Lower lobe of right lung (tissue), 2 donors: ENCODE results near the gene NFIB. TPM values are rescaled to one million over a fixed set of nuclear protein-coding genes. Genes with fewer than 3 reads are reported as not detected.
A peak's percentile ranks its signal among the peaks of the same experiment; 100 is the strongest.

Experiments used
- ATAC-seq, 2 donors: fragments of 200-7000 bp; cut with Tn5 transposase; one replicate each; pipeline ENCODE4 v1.9.1; 2020 to 2022; ENCODE audit warnings: mild to moderate bottlenecking in 2 of 2, moderate library complexity in 2 of 2
- DNase-seq: peaks from one replicate; pipeline ENCODE4 v3.0.0-alpha.2; 2020
- H3K27ac ChIP-seq: fragments of 200-600 bp; one replicate; pipeline ENCODE4 v1.8.0; 2022
- H3K27me3 ChIP-seq: fragments of 200-600 bp; one replicate; pipeline ENCODE4 v1.8.0; 2022; ENCODE audit warnings: low read depth
- H3K36me3 ChIP-seq: fragments of 200-600 bp; one replicate; pipeline ENCODE4 v1.8.0; 2022; ENCODE audit warnings: mild to moderate bottlenecking
- H3K4me1 ChIP-seq: fragments of 200-600 bp; one replicate; pipeline ENCODE4 v1.8.0; 2022
- H3K4me3 ChIP-seq: fragments of 200-600 bp; one replicate; pipeline ENCODE4 v1.8.0; 2022; ENCODE audit warnings: mild to moderate bottlenecking
- H3K9me3 ChIP-seq: fragments of 200-600 bp; one replicate; pipeline ENCODE4 v1.8.0; 2022
- CTCF ChIP-seq: fragments of 200-600 bp; IDR thresholded peaks from one replicate; pipeline ENCODE4 v1.8.0; 2022; ENCODE audit warnings: antibody characterized with exemption, mild to moderate bottlenecking
- intact Hi-C: fragments of 100-400 bp; cut with DNase I; formaldehyde crosslinking; loops from one replicate; pipeline ENCODE4 v1.11.0; 2022
- total RNA-seq: library from RNA; stranded (reverse); fragmentation: NEBNext Ultra II Directional; extraction: Animal tissue kit (Norgen Biotek cat#: 25700); gene quantifications from one replicate; pipeline ENCODE4 v1.2.1, GENCODE V29; 2021
- donor health status: DM: no; HTN: yes; CAD: no; lungs with severe emphysema.

The NFIB gene
- total RNA-seq, 1 donor from 2014 or later, result 97.7 TPM

GRCh38 chr9:14271093-14271673 is 42.8 kb downstream of the NFIB start:
- no peaks in the 10 kb centered on the region for H3K27me3 ChIP-seq
- no peaks in the 10 kb centered on the region for H3K9me3 ChIP-seq
- no peaks in the 10 kb centered on the region for H3K36me3 ChIP-seq
- no peak overlapping the region for H3K4me3 ChIP-seq
- H3K4me1 ChIP-seq, result peaks cover 36% of the 10 kb centered on the region
- H3K27ac ChIP-seq, result no peak overlapping the region
- TF ChIP-seq CTCF, result no peak
- intact Hi-C loops, result no loop called here
- no peak for DNase-seq
- ATAC-seq, result peak in 1 of 2 donors; percentile 37

GRCh38 chr9:14270358-14271092 is 43.4 kb downstream of the NFIB start:
- DNase-seq (no peak), ATAC-seq (no peak)
- intact Hi-C loops, result no loop called here
- Histone ChIP-seq H3K9me3 (no peaks in the 10 kb centered on the region), H3K27me3 (no peaks in the 10 kb centered on the region), H3K27ac (no peak overlapping the region), H3K4me1 (peaks cover 41% of the 10 kb centered on the region), H3K4me3 (no peak overlapping the region), H3K36me3 (no peaks in the 10 kb centered on the region)
- TF ChIP-seq CTCF, result no peak

- ATAC-seq, result no peak
- TF ChIP-seq CTCF, result no peak
- Histone ChIP-seq H3K27me3 (no peaks in the 10 kb centered on the region), H3K36me3 (no peaks in the 10 kb centered on the region), H3K27ac (no peak overlapping the region), H3K4me3 (no peak overlapping the region), H3K4me1 (peaks cover 40% of the 10 kb centered on the region), H3K9me3 (no peaks in the 10 kb centered on the region)
- no peak for DNase-seq
- intact Hi-C loops, result no loop called here
These were observed 44.0 kb downstream of the NFIB start for GRCh38 chr9:14269916-14270315.

- H3K4me1 ChIP-seq, result peaks cover 20% of the 10 kb centered on the region
- intact Hi-C loops, result no loop called here
- no peak for ATAC-seq
- no peak for DNase-seq
- H3K36me3 ChIP-seq, result no peaks in the 10 kb centered on the region
- H3K27me3 ChIP-seq, result no peaks in the 10 kb centered on the region
- H3K27ac ChIP-seq, result no peak overlapping the region
- H3K9me3 ChIP-seq, result no peaks in the 10 kb centered on the region
- TF ChIP-seq CTCF, result no peak
- H3K4me3 ChIP-seq, result no peak overlapping the region
These were observed 50.0 kb downstream of the NFIB start for GRCh38 chr9:14263707-14264483.

GRCh38 chr9:14262827-14263226 is 51.1 kb downstream of the NFIB start:
- ATAC-seq (no peak), DNase-seq (no peak)
- no peaks in the 10 kb centered on the region for H3K9me3 ChIP-seq
- no peak for TF ChIP-seq CTCF
- H3K4me3 ChIP-seq, result no peak overlapping the region
- H3K27me3 ChIP-seq, result no peaks in the 10 kb centered on the region
- H3K4me1 ChIP-seq, result peaks cover 29% of the 10 kb centered on the region
- intact Hi-C loops, result no loop called here
- H3K36me3 ChIP-seq, result no peaks in the 10 kb centered on the region
- no peak overlapping the region for H3K27ac ChIP-seq
